ENCODE measurements around the gene PACS2. TPM values are rescaled to one million over a fixed set of nuclear protein-coding genes. Genes with fewer than 3 reads are reported as not detected.

Gene PACS2
- total and polyA plus RNA-seq, 2 of the 4 experiments (the other 2 are of a cell fraction): 15.6 to 32.2 TPM

DNA sequence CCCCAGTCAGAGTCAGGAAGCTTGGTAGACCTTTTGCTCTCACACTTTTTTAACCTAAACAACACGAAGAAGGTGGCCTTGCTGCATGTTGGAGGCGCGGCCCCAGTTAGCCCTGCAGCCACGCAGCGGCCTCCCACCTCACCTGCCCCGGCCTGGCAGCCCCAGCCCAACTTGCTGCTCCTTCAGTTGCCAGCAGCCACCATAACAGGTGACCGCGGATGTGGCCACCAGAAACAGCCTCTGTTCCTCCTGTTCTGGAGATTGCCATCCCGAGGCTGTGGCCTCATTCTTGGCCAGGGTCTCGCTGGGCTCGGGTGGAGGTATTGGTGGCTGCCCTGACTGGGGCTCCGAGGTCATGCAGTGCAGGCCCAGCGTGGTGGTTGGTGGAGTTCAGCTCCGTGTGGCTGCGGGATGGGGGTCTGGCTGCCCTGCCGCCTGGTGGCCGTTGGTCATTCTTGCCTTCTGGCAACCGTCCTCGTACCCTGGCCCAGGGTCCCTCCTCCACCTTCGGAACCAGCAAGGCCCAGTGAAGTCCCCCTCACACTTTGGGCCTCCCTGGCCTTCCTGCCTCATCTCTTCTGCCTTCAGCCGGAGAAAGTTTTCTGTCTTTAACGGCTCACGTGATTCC, 63.1 kb downstream of the PACS2 start:
- H4K5ac ChIP-seq (ENCODE audit: low read depth, low read length): no peak overlapping the region
- no peak overlapping the region for H3K4me2 ChIP-seq (ENCODE audit: low read depth, low read length)
- ChIA-PET POLR2A (ENCODE audit: unreplicated experiment) (no interaction called here), CTCF (no interaction called here)
- peaks cover 4% of the 10 kb centered on the region; the same call in 1 of the 2 replicates for H3K9me1 ChIP-seq (ENCODE audit: insufficient read depth, low read length)
- H3K23ac ChIP-seq (ENCODE audit: low read depth, low read length): no peak overlapping the region
- no peak for ATAC-seq (ENCODE audit: low read depth)
- H3K18ac ChIP-seq (ENCODE audit: low read depth, low read length): no peak overlapping the region
- no peak overlapping the region for H2BK20ac ChIP-seq (ENCODE audit: low read depth, low read length)
- no peak overlapping the region for H4K91ac ChIP-seq (ENCODE audit: insufficient read depth, low read depth, low read length)
- H3K36me3 ChIP-seq (ENCODE audit: control insufficient read depth, insufficient read depth, low read length): peaks cover 2% of the 10 kb centered on the region; the same call in 1 of the 2 replicates
- no peak overlapping the region for H3K56ac ChIP-seq (ENCODE audit: extremely low read depth, insufficient read depth, low read length)
- H2AK9ac ChIP-seq (replicated peaks; ENCODE audit: low read depth, low read length, poor library complexity): no peak overlapping the region
- H3K14ac ChIP-seq (replicated peaks; ENCODE audit: low read depth, low read length): no peak overlapping the region
- 96% methylated on average over 4 of the region's 23 CpGs; no CpG with 5 or more reads in 1 of the 2 experiments for WGBS, 2 experiments (ENCODE audit: extremely low coverage in 2 of 2, insufficient read length in 1 of 2)
- no peaks in the 10 kb centered on the region for H3K9me3 ChIP-seq (ENCODE audit: control insufficient read depth, insufficient read depth, low read length)
- no peaks in the 10 kb centered on the region for H3K4me1 ChIP-seq (ENCODE audit: control insufficient read depth, insufficient read depth, low read length)
- H3K27me3 ChIP-seq (ENCODE audit: control insufficient read depth, insufficient read depth, low read length): no peaks in the 10 kb centered on the region
- no peak overlapping the region for H2BK120ac ChIP-seq (ENCODE audit: low read depth, low read length)
- H4K20me1 ChIP-seq (ENCODE audit: insufficient read depth, low read length): no peaks in the 10 kb centered on the region
- no peak for DNase-seq
- in situ Hi-C loops (cut with MboI; ENCODE audit: low sequenced_read_pairs) (no loop called here), dilution Hi-C loops (cut with HindIII; ENCODE audit: low sequenced_read_pairs, unreplicated experiment) (no loop called here), intact Hi-C loops (cut with micrococcal nuclease) (no loop called here)
- H3K27ac ChIP-seq (ENCODE audit: insufficient read depth, low read length): no peak overlapping the region
- no peaks in the 10 kb centered on the region for H3K79me1 ChIP-seq (ENCODE audit: low read depth in 1 of 2, low read length in 2 of 2)
- no TSS peak for BruUV-seq (replicated peaks)
- H3K9ac ChIP-seq (ENCODE audit: low read depth, low read length): no peak overlapping the region
- no peak overlapping the region for H2BK5ac ChIP-seq (ENCODE audit: low read depth, low read length, poor library complexity, severe bottlenecking)
- no peak overlapping the region for H2BK15ac ChIP-seq (ENCODE audit: low read depth, low read length)
- no peak overlapping the region for H2AK5ac ChIP-seq (ENCODE audit: low read depth, low read length)
- no peak overlapping the region for H3K4ac ChIP-seq (ENCODE audit: low read depth, low read length)
- H2AFZ ChIP-seq (replicated peaks; ENCODE audit: low read length, poor library complexity): no peak overlapping the region
- no peak overlapping the region for H3K4me3 ChIP-seq (ENCODE audit: insufficient read depth, low read depth, low read length)
- no peak overlapping the region for H4K8ac ChIP-seq (ENCODE audit: low read depth in 2 of 2, low read length in 2 of 2)
- no peak for TF ChIP-seq MAZ (IDR thresholded peaks at IDR 0.05; ENCODE audit: borderline replicate concordance, low read depth, low read length)
- no peak for TF ChIP-seq CEBPB (IDR thresholded peaks at IDR 0.05; ENCODE audit: low read depth, low read length)
- no peak for TF ChIP-seq RCOR1 (IDR thresholded peaks at IDR 0.05; ENCODE audit: insufficient replicate concordance, low read length)
- TF ChIP-seq RAD21 (IDR thresholded peaks at IDR 0.05; ENCODE audit: low read length): no peak
- TF ChIP-seq BHLHE40 (IDR thresholded peaks at IDR 0.05; ENCODE audit: low read depth, low read length): no peak
- no peak for TF ChIP-seq NFE2L2 (IDR thresholded peaks at IDR 0.05; ENCODE audit: low read depth, low read length)

Measured in IMR-90 (cell line).